Ecto neural progenitor cell (in vitro differentiated cells): ENCODE measurements around the gene HSD17B8.

Experiments
- DNase-seq: peaks from one replicate; pipeline ENCODE4 v3.0.0-alpha.2; 2018; ENCODE audit warnings: low spot score

HSD17B8 gene

DNA sequence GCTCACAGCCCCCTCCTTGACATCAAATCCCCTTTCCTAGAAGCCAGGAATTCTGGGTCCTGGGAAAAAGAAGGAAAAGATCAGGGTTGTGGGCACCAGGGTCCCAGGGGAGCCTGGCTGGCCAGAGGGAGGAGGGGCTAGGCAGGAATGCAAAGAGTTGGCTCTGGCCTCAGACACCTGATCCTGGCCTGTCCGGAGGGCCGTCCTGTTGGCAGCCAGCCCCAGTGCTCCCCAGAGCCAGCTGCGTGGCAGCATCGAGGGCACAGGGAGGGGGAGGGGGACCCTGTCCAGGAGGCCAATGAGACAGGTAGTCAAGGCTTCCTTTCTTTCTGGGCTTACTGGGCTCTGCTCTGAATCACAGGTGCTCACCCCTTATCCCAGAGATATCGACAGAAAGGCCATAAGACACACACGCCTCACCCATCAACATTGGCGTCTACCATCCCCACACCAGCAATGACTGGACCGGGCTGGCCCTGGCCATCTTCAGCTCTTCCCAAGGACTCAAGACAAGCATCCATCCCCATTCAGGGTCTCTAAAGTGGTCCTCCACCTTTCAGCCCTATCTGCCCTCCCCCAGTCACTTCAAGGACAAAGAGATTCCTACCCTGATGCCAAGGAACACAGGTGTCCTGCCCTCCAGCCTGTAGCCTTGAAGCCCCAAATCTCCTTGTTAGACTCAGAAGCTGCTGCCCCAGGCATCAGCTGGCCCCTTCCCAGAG lies 12.9 kb upstream of the HSD17B8 start:
- no peak for DNase-seq

GRCh38 chr6:33192105-33192646 lies 12.3 kb upstream of the HSD17B8 start, which contains the start of gene COL11A2:
Gene COL11A2 (minus strand): TSS chr6:33192467. CDS start chr6:33192240, 227 bp downstream.
- no peak for DNase-seq

DNA sequence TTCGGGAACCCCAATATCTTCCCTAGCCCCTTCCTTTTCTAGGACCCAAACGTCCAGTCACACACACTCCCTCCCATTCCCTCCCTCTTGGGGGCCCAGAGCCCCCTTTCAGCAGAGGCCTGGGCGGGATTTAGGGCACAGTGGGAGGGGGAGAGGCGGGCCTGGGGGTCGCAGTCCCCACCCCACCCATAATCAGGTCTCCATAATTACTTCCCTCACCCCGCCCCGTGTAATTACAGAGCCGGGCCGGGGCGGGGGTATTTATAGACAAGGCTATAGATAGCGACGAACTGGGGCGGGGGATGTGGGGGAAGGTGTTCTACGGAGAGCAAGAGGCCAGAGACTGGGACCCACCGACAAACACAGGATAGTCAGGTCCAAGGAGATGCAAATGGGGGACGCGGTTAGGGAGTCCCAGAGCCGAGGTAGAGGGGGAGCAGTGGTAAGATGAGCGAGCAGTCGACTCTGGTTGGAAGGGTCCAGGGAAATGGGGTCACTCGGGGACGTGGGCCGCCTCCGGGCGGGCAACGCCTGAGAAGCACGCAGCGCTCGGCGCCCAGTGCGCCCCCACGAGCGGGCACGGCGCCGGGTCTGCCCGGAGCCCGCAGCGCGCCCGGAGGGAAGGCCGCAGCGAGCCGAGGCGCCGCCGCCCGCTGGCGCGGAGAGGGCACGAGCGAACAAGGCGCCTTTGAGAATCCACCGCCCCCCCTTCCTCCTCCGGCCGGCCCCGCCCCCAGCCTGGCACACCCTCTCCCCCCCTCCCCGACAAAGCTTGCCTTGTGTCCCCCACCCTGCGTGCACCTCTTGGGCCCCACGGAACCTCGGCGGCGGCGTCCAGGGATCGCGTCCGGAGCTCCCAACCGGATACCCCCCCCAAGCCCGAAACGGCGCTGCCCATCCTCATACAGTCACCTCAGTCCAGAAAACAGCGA lies 11.5 kb upstream of the HSD17B8 start:
- DNase-seq: peak; percentile 62

GRCh38 chr6:33193619-33194018 lies 10.8 kb upstream of the HSD17B8 start:
- no peak for DNase-seq

DNA sequence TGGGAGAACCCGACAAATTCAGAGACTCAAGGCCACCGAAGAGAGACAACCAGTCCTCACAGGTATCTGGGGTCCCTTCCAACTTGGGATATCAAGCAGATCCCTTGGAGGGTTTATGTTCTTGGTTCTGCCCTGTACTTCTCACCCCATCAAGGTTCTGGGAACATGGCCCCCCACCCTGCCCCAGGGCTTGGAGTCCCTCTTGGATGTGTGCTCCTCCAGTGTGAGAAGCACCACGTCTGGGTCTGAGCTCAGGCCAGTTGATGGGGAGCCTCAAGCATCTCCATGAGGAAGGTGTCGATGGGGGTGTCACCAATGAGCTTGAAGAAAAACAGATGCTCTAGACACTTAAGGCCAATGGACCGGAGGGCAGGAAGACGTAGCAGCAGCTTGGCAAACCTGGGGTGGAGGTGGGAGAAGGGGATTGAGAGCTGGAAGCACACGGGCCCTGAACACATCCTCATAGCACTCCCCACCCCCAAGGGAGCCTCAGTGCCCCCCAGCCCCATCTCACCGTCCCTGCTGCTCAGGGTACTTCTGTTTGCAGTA lies 9.9 kb upstream of the HSD17B8 start:
- no peak for DNase-seq

DNA sequence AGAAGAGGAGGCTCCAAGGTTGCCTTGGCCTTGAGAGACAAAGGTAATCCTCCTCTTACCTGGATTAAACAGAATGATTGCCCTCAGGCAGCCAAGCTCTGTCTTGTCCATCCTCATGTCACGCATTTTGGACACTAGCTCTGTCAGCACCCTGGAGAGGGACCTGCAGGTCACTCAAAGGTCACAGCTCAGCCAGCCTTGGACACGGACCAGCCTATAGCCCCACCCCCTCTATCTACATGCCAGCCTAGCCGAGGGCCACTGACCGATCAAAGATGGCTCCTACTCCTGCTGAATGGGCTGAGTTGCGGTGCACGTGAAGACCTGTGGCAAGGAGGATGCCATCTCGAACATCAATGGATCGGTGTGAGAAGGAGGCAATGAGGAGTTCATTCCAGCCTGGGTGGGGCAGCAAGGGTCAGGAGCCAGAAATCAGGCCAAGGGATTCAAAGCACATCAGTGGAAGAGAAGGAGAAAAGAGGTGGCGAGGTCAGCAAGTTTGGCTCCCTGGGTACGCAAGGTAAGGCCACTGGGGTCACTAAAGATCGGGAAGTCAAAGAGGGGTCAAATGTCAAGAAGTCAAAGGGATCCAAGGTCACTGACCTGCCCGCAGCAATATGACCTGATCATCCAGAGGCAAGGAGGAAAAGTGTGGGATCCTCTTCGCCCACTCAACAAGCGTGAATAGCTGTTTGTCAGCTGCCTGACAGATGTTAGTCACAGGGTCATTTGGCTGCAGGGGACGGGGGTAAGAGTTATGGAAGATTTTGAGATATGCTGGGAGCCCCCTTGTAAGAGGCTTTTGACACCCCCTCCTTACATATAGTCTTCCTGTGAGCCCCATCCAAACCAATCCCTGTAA lies 8.9 kb upstream of the HSD17B8 start:
- no peak for DNase-seq

DNA sequence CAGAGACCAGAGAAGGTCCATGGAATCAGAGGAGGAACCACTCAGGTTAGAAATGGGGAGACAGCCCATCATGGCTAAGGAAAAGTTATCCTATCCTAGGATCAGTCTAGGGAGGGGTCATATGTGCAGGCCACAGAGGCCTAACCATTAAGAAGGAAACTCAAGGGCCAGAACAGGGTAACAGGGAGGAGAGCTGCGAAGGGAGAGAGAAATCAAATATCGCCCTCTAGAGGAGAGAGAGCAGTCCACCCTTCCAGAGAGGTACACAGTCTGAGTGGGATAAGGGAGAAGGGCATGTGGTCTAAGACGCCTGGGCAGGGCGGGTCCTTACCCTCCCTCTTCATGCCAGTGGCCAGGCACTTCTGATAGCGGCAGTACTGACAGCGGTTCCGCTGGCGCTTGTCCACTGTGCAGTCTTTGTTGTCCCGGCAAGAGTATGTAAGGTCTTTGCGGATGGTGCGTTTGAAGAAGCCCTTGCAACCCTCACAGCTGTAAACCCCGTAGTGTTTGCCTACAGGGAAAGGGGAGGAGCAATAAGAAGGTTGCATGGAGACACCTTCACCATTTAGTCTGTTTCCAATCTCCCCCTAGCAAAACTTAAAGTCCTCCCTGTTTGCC lies 6.9 kb upstream of the HSD17B8 start:
- DNase-seq: no peak

GRCh38 chr6:33198159-33198852 lies 6.1 kb upstream of the HSD17B8 start:
- DNase-seq: no peak

GRCh38 chr6:33198853-33199436 lies 5.5 kb upstream of the HSD17B8 start:
- DNase-seq: no peak

DNA sequence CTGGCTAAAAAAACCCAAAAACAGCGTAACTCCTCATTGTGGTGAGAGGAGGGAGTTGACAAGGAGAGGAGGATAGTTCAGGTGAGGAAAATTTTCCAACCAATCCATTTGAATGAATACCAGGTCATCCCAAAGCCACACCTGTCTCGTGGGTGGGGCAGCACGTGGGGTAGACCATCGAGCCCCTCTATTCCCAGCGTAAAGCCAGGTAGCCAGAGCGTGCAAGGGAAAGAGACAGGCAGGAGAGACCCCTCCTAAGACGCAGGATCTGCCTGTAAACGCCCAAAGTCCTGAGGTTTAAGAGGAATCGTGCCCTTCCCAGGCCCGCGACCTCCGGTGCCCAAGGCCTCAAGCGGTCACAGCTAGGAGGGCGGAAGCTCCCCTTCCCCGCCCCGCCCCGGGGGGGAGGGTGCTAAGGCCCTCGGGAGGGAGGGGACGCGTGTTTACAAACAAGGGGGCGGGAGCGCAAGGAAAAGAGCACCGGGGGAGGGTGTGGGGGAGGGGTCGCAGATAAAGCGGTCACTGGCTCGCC lies 4.7 kb upstream of the HSD17B8 start:
- DNase-seq: no peak

DNA sequence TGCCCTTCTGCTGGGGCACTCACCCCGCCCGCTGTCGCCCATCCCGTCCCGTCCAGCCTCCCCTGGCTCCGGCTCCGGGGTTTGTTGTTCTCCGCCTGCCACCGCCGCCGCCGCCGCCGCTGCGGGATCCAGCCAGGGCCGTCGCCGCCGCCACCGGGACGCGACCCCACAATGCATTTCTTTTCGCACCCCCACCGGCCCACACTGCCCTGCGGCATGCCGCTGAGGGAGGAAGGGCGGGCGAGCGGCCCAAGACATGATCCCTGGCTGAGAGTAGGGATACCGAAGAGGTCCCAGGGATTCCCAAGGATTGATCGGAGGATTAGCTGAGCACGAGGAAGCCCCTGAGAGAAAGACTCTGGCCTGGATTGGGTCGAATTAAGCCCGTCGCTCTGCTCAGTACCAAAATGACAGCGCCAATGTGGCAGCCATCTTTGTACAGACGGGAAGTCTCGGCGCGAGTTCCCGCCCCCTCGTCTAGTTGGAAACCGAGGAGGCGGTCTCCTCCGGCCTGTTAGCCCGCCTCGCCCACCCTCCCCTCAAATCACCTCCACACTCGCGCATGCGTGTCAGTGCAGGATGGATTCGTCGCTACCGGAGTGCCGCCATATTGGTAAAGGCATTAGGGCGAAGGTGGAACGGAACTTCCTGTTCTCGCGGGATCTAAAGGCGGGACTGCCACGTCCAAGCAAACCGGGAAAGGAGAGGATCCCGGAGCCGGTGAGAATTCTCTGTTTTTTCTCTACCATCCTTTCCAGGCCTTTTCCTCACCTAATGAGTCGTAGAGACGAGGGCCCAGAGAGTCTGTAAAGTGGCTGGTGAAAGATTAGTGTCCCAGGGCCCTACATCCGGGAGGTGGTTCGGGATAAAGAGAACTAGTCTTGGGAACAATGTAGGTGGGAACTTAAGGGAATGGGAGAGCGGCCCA lies 4.0 kb upstream of the HSD17B8 start, which contains the start of the genes RXRB and SLC39A7:
Gene RXRB (minus strand): TSS at position 447 of the 928 bp plus-strand sequence. CDS start 189 bp downstream, at position 258.
Gene SLC39A7 (plus strand): TSS at position 649 of the 928 bp plus-strand sequence. CDS start 379 bp downstream, outside the sequence.
- peak; percentile 98 for DNase-seq

- no peak for DNase-seq
Observed at GRCh38 chr6:33201147-33201545, 3.3 kb upstream of the HSD17B8 start.

GRCh38 chr6:33201935-33202334 lies 2.5 kb upstream of the HSD17B8 start:
- DNase-seq: no peak

- no peak for DNase-seq
Observed at GRCh38 chr6:33202799-33203198, 1.7 kb upstream of the HSD17B8 start.

- DNase-seq: no peak
Observed at GRCh38 chr6:33203443-33204164, 851 bp upstream of the HSD17B8 start.

DNA sequence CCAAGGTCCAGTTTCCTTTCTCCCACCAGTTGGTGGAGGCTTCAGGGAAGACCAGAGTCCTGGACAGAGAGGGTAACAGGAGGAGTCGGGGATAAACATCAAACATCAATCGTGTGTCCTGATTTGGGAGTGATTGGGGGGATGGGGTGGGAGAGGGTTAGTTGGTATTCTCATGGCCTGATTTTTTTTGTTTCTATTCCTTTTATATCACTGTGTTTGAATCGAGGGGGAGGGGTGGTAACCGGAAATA lies 365 bp upstream of the HSD17B8 start:
- DNase-seq: no peak

GRCh38 chr6:33205191-33206026 lies 954 bp downstream of the HSD17B8 start:
- DNase-seq: no peak
